Right hindlimb (tissue), 1 donor: ENCODE results near the gene ZNF552.

Experiments
- DNase-seq: peaks from one replicate; pipeline ENCODE4 v3.0.0-alpha.2; 2018

Gene ZNF552

DNA sequence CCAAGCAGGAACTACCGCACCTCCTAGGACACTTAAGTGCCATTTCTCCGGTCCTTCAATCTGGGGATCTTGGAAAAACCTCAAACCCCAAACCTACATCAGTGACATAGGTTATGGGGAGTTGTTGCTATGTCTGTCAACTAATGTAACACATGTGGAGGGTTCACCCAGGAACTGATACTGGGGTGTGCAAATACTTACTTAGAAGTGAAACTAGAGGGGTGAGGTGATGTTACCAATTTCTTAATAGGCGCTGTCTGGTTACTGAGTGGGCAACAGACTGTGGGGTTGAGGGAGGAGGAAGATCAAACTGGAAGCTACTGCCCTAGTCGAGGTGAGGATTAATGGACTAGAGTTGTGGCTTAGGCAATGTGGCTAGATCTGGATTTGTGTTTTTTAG, 43.3 kb downstream of the ZNF552 start:
- DNase-seq, result no peak

DNA sequence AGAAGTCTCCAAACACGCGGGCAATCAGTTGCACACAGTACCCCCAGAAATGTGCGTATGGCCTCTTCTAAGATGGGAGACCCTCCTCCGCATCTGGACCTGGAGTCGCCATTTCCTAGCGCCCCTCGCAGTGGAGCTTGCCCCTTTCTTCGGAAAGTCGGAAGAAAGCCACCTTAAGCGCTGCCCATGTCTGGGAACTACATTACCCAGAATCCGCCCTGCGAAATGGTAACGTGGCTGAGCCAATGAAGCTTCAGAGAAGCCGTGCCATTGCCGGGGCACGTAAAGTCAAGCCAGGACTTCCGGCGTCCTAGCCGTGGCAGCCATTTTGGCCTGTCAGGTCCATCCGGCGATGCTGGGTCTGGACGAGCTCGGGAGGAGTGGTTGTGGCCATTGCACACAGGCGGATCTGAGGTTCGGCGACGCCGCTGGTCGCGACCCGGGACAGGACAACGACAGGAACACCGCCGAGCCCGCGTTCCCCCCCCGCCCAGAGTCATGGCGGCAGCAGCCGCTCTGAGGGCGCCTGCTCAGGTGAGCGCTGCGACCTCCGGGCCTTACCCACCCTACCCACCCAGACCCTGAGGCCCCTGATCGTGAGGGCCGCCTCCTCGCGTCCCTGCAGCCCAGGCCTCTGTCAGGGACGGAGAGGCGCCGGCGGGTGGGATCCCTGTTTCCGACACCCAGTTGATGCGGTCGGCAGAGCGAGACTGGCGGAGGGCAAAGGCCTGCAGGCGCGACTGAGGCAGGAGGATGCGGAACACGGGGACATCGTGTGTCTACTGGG, 45.2 kb downstream of the ZNF552 start, which contains the start of gene ZNF586:
ZNF586 (plus strand) TSS at position 332 of the 787 bp plus-strand sequence; CDS start at position 499, 167 bp downstream.
- DNase-seq, result peak; percentile 93

DNA sequence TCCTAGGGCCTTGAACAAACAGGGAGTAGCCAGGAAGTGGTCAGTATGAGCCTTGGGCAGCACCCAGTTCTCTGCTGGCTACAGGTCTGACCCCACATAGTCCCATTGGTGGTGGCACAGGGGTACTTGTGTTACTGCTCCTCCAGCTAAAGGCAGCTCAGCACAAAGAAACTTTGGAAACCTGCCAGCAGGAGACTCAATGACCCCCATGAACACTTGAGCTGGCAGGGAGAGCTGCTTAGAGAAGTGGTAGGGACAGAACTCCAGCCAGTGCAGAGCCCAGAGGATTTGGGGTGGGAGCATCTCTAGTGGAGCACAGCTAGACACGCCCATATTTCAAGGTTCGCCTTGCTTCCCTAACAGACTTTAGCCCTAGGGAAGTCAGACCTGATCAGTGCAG, 55.6 kb downstream of the ZNF552 start:
- no peak for DNase-seq

DNA sequence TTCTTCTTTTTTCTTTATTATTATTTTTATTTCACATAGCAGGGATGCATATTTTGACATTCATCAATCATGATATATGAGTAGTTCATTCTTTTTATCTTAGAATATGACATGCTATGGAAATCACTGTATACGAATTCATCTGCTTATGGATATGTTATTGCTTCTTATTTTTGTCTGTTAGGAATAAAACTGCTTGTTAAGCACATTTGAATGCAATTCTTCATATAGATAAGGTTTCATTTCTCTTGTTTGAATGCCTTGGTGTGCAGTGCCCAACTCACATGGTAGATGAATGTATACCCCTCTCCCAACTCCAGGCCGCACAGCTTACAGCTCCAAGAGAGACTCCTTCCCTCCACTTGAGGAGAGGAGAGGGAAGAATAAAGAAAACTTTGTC, 56.8 kb downstream of the ZNF552 start:
- no peak for DNase-seq
